ENCODE measurements around the gene BRF1. TPM values are rescaled to one million over a fixed set of nuclear protein-coding genes. Genes with fewer than 3 reads are reported as not detected.

The BRF1 gene
- total RNA-seq, 1 experiment from 2014 or later = 12.6 TPM

- DNase-seq (ENCODE audit: low spot score) = no peak
Measured at GRCh38 chr14:105173901-105174894, 126.6 kb downstream of the BRF1 start.

DNA sequence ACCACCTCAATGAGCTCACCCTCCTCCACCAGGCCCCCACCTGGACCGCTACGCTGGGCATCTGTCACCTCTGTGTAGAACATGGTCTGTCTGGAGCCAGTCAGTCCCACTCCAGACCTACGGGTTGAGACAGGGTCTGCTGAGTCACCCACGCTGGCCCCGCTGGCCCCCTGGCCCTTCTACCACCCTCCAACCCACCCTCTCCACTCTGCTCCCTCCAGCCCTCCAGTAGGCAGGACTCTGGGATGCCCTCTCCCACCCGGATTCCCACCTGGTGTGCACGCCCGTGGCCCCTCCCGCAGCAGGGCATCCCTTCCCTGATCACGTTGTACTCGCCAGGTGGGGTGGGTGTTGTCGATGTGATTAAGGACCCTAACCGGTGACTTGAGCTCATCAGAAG lies 127.7 kb downstream of the BRF1 start:
- DNase-seq (ENCODE audit: low spot score) = no peak

DNA sequence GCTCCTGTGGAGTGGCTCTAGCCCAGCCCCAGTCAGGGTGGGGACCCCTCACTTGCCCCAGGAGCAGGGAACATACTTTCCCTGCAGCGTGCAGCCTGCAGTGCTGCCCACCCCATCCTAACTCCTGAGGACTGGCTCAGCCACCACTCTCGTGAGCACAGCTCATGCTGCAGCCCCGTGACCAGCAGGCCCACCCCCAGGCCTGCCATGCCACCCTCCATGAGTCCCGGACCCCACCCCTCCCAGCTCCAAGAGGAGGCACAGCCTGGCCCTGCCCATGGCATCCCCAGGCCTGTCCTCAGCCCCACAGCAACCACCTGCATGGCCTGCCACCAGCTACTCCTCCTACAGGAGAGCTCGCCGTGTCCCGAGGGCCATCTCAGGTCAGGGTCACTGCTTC lies 128.3 kb downstream of the BRF1 start:
- no peak for DNase-seq (ENCODE audit: low spot score)

DNA sequence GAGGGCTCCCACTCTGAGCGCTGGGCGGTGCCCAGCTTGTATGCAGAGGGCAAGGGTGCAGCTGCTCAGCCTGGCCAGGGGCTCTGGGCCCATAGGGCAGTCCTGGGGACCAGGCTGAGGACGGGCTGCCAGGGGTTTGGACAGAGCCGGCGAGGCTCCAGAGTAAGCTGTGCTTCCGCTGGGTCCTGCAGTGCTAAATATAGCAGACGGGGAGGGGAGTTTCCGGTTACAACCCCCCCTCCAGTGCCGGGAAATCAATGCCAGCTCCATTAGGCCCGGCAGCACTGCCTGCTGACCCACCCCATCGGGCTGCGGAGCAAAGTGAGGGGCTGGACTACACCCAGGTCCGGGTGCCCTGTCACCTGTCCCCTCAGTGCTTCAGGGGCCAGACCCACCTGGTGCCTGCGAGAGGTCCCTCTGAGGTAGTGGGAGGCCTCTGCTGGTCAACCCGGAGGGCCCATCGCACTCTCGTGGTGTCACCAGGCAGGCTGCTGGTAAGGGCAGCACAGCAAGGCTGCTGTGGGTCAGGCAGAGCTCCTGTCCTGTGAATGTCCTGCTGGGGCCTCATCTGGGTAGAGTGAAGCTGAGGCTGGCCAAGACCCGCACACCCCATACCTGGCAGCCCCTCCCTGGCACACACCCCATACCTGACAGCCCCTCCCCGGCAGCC lies 129.7 kb downstream of the BRF1 start:
- no peak for DNase-seq (ENCODE audit: low spot score)

DNA sequence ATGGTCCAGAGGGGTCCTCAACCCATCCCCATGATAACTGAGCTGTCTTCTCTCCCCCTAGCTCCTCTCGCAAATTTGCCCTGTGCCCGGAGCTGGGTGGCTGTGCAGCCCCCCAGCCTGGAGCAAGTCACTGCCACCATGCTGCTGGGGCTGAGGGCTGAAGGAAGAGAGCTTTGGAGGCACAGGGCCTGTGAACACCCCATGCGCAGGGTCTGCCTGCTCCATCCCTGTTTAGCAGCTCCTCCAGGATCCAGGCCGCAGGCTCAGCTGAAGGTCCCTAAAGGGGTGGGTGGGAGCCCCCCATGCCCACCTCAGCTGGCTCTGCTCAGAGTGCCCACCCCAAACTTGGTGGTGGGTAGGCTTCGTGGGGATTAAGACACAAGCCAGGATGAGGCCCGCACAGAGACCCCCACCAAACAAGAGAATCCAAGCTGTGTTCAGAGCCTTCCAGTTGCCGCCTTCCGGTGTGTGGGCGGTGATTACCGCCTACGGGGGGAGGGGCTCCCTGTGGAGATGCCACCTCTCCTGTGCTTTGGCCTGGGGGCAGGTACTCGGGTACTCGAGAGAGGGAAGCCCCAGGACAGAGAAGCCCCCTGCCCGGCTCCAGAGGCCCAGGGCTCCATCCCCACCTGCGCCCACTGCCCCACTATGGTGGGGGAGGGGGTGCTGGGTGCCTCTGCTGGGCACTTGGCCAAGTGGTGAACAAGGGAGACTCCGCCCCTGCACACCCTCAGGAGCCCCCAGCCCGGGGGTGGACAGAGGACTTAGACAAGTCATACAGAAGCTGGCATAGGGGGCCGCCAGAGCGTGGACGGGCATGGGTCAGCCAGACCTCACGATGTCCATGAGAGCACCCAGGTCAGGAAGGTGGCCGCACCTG lies 130.8 kb downstream of the BRF1 start:
- DNase-seq (ENCODE audit: low spot score) = no peak

DNA sequence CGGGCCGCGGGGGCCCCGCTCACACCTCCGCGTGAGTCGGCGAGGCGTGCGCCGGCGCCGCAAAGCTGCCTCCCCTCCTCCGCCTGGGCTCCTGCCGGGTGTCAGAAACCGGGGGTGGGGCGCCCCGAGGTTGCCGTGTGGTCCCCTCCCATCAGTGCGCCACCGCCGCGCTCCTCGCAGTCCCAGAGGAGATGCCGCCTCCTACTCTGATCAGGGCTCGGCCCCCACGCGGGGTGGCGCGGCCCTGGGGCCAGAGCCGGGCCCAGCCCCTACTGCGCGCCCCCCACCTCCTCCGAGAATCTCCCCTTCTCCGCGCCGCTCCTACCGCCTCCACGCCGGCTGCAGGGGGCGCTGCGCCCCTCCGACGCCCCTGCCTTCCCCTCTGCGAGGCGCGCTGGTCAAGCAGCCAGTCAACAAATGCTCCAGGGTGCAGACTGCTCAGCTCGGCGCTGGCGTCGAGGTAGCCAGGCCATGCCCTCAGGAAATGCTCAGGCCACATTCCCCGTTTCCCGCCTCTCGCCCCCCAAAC lies 131.8 kb downstream of the BRF1 start:
- no peak for DNase-seq (ENCODE audit: low spot score)

- no peak for DNase-seq (ENCODE audit: low spot score)
Measured at GRCh38 chr14:105168496-105168978, 132.3 kb downstream of the BRF1 start, which contains the start of gene JAG2. TSS of gene JAG2 (minus strand) at chr14:105168776. CDS start at chr14:105168420, 356 bp downstream.

- no peak for DNase-seq (ENCODE audit: low spot score)
Measured at GRCh38 chr14:105168093-105168420, 132.7 kb downstream of the BRF1 start.

GRCh38 chr14:105167303-105168092 lies 133.3 kb downstream of the BRF1 start:
- DNase-seq (ENCODE audit: low spot score) = no peak

GRCh38 chr14:105166571-105167302 lies 134.1 kb downstream of the BRF1 start:
- no peak for DNase-seq (ENCODE audit: low spot score)

GRCh38 chr14:105165761-105166485 lies 134.9 kb downstream of the BRF1 start:
- no peak for DNase-seq (ENCODE audit: low spot score)

DNA sequence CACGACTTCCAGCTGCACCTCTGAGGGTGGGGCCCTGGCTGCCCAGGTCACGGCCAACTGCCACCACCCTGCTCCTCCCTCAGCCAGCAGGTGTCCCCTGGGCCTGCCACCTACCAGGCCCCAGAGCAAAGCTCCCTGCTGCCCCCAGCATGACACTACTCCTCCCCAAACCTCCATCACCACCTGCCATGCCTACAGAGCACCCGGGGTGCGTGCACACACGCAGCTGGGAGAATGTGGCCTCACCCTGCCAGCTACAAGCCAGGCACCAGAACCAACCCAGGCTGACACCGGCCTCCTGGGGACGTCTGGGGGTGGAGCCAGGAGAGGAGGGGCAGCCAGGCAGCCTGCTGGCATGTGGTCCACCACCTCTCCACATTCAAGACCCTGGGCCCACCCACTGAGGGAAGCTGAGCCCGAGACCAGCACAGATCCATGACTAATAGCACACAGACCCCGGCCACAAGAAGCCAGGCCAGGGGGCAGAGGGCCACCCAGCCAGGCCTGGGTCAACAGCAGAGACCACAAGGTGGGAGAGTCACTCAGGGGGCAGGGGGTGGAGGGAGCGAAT lies 135.6 kb downstream of the BRF1 start:
- no peak for DNase-seq (ENCODE audit: low spot score)

- no peak for DNase-seq (ENCODE audit: low spot score)
Measured at GRCh38 chr14:105163040-105163742, 137.6 kb downstream of the BRF1 start.

GRCh38 chr14:105162669-105162979 lies 138.2 kb downstream of the BRF1 start:
- DNase-seq (ENCODE audit: low spot score) = no peak

GRCh38 chr14:105161964-105162668 lies 138.7 kb downstream of the BRF1 start:
- no peak for DNase-seq (ENCODE audit: low spot score)

DNA sequence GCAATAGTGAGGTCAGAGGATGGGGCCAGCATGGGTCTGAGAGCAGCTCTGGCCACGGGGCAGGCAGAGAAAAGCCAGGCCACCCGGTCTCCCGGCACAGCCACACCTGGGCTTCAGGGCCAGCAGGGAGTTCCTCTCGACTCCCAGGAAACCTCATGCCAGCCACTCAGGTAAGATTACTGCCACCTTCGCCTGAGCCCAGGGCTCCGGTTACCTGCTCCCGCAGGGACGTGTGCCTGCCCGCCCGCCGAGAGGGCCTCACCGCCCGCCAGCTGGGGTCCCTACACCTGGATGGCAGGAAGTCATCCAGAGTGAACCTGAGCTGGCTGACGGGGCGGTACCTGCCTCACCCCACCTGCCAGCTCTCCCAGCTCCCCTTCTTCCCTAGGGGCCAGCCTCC lies 139.5 kb downstream of the BRF1 start:
- DNase-seq (ENCODE audit: low spot score) = no peak

GRCh38 chr14:105160776-105161175 lies 140.0 kb downstream of the BRF1 start:
- no peak for DNase-seq (ENCODE audit: low spot score)

- no peak for DNase-seq (ENCODE audit: low spot score)
Measured at GRCh38 chr14:105159344-105159743, 141.5 kb downstream of the BRF1 start.
